Stimulated activated CD8-positive, alpha-beta memory T cell treated with anti-CD3 and anti-CD28 coated beads, Interleukin-15, amount 100 ng/mL, for 48 hours (primary cell): Measurements from ENCODE around the gene SIGLEC9.
"Not testable (repeated sequence)": the region's sequence is repeated elsewhere in the genome, so short reads cannot be mapped to it uniquely, and the experiment has no call there.

ENCODE experiments used
- DNase-seq, 2 donors: peaks; one replicate each; pipeline ENCODE4 v3.0.0-alpha.2; 2020; ENCODE audit warnings: low read depth in 2 of 2

Gene SIGLEC9

DNA sequence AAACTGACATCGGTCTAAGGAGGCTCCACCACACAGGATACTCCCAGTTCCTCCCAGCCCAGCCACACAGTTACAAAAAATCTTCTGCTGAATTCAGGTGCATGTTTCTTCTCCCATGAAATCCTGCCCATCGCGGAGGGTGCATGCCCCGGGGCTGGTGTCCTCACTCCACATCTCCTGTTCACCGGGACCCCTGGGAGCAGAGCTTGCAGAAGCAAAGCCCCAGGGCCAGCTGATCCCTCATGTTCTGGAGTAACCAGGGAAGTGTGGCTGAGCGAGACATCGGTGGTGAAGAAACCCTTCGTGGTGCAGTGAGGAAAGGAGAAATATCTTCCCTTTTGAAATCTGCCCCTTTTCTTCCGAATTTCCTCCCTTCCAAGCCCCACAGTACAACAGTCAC is 904 bp upstream of the SIGLEC9 start:
- DNase-seq, result no peak

DNA sequence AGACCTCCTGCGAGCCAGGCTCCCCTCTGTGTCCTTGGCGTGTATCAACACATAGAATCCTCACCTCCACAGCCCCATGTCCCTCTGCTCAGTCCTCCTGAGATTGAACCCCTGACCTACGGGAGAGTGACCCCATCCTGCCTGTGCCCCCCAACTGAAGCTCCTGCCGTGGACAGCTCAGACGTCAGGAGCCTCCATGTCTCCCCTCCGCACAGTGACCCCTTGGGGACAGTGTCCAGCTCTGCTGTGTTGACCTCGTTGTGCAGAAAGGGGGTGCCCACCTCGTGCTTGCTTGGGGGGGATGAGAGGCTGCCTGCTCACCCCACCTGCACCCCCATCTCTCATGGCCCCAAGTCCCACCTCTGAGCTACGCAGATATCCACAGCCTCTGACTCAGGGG is 490 bp upstream of the SIGLEC9 start:
- no peak for DNase-seq

DNA sequence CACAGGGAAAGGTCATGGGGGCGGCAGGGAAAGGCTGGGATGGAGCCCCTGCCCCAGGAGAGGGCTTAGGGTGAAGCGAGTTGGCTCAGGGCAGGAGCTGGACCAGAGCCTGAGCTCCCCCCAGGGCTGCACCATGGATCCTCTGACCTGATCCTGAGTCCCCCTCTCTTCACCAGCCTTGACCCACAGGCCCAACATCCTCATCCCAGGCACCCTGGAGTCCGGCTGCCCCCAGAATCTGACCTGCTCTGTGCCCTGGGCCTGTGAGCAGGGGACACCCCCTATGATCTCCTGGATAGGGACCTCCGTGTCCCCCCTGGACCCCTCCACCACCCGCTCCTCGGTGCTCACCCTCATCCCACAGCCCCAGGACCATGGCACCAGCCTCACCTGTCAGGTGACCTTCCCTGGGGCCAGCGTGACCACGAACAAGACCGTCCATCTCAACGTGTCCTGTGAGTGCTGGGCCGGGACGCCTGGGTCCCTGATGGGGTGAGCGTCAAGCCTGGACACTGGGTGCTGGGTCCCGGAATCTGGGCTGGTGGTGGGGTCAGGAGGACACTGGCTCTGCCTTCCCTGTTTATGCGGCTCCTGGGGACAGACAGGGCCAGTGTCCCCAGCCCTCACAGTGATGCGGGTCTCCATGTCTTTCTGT is 842 bp downstream of the SIGLEC9 start:
- no peak for DNase-seq

DNA sequence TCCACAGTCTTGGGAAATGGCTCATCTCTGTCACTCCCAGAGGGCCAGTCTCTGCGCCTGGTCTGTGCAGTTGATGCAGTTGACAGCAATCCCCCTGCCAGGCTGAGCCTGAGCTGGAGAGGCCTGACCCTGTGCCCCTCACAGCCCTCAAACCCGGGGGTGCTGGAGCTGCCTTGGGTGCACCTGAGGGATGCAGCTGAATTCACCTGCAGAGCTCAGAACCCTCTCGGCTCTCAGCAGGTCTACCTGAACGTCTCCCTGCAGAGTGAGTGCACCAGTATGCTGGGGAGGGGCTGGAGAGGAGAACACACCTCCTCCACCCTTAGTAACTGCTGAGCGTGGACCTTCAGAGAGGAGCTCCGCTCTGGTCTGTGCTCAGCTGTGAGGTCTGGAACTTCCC is 2.3 kb downstream of the SIGLEC9 start:
- DNase-seq, result no peak

DNA sequence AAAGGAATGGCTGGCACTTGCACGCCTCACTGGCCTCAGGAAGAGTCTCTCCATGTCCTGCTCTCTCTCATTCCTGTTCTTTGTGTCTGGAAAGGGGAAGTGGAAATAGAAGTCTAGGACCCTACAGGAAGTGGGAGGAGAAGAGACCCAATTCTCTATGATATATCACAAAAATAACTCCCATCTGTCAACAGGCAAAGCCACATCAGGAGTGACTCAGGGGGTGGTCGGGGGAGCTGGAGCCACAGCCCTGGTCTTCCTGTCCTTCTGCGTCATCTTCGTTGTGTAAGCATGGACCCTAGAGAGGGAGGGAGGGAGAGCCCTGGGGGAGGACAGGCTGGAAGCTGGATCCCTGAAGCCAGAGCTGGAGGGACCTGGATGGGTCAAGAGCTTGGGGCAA is 3.0 kb downstream of the SIGLEC9 start:
- DNase-seq, result no peak

DNA sequence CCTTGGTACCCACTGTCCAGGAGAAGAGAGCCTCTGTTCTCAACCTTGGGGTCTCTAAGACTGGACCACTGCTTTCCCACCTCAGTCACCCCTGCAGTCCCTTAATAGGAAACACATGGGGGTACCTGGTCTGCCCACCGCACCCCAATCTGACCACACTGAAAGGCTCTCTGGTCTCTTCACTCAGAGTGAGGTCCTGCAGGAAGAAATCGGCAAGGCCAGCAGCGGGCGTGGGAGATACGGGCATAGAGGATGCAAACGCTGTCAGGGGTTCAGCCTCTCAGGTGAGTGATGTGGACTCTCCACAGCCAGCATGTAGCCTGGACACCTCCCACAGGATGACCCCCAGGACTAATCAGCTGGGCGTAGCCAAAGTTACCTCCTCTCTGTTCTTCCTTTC is 3.5 kb downstream of the SIGLEC9 start:
- DNase-seq, result no peak

DNA sequence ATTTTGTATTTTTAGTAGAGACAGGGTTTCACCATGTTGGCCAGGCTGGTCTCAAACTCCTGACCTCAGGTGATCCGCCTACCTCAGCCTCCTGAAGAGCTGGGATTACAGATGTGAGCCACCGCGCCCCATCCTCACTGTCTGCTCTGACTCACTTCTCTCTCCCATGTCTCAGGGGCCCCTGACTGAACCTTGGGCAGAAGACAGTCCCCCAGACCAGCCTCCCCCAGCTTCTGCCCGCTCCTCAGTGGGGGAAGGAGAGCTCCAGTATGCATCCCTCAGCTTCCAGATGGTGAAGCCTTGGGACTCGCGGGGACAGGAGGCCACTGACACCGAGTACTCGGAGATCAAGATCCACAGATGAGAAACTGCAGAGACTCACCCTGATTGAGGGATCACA is 5.0 kb downstream of the SIGLEC9 start:
- no peak for DNase-seq

DNA sequence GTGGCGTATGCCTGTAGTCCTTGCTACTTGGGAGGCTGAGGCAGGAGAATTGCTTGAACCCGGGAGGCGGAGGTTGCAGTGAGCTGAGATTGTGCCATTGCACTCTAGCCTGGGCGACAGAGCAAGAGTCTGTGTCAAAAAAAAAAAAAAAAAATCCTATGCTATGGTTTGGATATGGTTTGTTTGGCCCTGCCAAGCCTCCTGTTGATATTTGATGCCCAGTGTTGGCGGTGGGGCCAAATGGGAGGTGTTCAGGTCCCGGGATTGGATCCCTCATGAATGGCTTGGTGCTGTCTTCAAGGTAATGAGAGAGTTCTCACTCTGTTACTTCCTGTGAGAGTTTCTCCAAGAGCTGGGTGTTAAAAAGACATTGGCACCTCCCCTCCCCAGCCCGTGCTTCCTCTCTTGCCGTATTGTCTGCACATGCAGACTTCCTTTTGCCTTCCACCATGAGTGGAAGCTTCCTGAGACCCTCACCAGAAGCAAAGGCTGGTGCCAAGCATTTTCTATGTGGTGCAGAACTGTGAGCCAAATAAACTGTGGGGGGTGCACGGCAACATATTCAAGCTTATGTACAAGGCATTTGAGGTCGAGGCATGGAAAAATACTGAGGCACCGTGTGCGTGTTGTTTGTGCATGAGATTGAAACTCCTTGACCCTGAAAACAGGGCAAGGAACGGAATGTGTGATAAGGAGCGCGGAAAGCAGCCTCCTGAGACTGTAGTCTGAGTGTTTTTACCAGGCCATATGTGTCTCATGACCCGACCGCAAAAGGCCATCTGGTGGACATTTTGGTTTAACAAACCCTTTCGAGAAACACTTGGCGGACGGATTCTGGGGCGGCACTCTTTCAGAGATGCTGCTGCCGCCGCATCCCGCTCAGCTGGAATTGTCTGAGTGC is 7.3 kb downstream of the SIGLEC9 start:
- no peak for DNase-seq

DNA sequence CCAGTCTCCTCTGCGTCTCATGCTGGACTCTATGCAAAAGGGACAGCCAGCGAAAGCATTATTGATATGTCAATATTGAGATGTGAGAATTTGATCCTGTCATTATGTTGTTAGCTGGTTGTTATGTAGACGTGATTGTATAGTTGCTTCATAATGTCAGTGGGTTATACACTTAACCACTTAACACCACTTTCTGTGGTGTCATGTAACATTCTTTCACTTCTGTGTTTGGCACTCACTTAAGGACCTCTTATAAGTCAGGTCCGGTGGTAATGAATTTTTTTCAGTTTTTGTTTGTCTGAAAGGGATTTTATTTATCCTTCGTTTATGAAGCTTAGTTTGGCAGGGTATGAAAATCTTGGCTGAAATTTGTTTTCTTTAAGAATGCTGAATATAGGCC is 10.3 kb downstream of the SIGLEC9 start:
- no peak for DNase-seq

DNA sequence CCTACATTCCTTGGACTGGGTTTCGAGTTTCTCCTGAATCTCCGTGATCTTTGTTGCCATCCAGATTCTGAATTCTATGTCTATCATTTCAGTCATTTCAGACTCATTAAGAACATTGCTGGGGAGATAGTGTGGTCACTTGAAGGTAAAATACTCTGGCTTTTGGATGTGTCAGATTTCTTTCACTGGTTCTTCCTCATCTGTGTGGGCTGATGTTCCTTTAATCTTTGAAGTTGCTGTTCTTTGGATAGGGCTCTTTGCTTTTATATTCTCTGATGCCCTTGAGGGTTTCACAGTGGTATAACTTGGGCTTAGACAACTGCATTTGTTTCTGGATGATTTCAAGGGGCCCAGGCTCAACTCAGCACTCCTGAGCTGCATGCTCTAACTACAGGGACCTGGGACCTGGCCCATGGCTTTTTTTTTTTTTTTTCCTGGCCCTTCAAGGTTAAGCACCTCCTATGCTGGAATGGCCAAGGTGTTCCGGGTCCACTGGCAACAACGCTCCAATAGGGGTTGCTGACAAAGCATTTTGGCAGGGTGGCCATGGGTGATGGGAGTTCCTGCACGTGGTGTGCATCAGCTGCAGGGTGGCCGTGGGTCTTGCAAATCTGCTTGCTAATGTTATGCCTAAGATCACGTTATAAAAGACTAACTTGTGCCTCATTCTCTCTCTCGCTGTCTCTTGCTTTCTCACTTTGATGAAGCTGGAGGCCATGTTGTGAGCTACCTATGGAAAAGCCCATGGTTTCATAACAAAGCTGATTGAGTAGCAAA is 11.5 kb downstream of the SIGLEC9 start:
- no peak for DNase-seq

DNA sequence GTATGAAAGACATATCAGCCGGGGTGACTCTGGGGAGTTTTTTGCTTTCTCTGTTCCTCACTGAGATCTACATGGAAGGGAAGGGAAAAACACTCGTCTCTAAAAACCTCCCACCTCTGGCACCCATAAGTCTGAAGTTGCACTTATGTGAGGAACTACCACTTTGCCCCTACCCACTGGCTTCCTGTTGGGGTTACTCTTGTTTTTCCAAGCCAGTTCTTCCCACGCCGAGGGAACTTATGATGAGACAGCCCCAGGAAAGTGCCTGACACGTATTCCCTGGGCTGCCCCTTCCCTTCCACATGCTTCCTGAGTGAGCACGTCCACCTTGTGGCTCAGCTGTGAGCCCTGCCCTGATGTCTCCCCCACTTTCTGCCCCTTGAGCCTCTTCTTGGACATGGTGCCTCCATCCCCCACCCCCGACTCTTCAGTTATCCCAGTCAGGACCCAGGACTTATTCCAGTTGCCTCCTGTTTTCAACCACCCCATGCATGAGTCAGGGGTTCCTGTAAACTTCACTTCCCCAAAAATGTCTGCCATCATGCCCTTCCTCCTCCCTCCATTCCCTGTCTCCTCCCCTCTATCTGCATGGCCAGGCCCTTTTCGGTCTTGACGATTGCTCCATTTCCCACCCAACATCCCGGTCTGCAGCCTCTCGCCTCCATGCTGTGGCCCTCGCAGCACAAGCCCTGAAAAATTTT is 12.3 kb downstream of the SIGLEC9 start:
- no peak for DNase-seq

DNA sequence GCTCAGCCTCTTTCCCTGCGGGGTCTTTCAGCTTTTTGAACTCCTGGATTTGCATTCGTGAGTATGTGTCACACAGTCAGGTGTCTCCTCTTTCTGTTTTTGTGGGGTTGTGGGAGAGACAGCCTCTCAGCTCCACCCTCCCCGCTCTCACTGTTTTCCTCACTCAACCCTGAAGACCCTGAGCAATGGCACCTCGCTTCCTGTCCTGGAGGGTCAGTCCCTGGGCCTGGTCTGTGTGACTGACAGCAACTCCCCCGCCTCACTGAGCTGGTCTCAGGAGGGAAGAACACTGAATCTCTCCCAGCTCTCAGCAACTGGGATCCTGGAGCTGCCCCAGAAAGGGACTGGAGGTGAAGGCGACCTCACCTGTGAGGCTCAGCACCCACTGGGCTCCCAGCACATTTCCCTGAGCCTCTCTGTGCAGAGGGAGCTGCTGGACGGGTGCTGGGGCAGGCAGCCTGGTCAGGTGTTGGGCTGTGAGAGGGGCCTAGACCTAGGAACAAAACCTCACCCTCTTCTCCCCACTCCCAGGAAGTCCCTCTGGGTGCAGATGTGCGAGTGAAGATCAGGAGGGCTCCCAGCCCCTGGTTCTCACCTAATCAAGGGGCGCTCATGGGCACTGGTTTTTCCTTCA is 13.2 kb downstream of the SIGLEC9 start:
- no peak for DNase-seq

DNA sequence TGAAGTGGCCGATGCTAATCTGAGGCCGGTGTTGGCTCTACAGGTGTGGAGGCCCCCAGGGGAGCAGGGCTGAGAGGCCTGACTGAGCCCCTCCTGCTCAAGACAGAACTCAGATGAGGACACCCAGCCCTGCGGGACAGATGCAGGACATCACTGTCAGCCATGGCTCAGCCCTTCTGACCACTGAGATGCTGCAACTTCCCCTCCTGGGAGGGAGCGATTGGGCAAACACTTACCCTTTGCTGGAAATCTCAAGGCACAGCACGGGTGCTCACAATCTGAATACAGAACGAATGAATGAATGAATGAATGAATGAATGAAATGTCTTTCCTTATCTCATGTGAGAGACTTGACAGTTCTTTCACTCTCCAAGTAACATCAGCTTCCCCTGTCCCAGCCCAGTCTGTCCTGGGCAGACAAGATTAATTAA is 13.9 kb downstream of the SIGLEC9 start:
- no peak for DNase-seq

DNA sequence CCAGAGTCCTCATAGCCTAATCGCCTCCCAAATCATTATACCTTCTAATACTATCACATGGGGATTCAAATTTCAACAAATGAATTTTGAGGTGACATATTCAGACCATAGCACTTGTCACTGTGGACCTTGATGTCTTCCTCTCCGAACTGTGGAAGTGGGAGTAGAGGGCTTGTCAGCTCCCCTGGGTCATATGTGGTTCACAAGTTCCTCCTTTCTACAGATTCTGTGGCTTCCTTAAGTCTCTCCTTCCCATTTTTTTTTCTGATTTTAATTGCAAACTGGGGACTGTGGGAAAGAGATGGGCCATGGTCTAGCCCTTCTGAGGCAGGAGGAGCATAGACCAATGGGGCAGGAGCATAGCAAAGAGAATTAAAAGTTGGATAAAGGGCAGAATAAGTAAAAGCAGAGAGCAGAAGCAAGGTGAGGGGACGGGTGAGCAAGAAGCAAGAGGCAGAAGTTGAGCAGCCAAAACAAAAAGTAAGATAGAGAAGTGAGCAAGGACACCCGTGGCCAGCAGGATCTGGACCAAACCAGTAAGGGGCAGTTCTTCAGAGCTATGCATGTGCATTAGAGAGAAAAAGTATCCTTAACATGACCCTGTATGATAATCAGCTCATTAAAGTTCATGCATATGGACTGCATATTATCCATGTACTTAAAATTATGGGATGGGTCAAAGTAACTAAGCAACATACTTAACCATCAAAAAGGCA is 14.8 kb downstream of the SIGLEC9 start:
- DNase-seq, result no peak

DNA sequence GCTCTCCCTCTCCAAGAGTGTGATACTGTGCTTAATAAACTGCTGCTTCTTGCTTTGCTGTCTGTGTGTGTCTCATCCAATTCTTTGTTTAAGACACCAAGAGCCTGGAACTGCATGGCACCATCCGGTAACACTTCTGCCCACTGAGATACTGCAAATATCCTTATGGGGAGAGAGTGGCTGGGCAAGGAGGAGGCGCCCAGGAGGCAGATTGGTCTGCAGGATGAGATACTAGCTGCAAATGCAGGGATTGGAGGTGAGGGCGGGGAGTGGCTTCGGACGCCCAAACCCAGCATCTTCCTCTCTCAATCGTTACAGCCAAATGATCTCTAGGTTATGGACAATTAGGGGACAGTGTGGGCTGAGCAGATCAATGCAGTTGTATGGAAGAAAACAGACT is 15.7 kb downstream of the SIGLEC9 start:
- DNase-seq, result no peak

DNA sequence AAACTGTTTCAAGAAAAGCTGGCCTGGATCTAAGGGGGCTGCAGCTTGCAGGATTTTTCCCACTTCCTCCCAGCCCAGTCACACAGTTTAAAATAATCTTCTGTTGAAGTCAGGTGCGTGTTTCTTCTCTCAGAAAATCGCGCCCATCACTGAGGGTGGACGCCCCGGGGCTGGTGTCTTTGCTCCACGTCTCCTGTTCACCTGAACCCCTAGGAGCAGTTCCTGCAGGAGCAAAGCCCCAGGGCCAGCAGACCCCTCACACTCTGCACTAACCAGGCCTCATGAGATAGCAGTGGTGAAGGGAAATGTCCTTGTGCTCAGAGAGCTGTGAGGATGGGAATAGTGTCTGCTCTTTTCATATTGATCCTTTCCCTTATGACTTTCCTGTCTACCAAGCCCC is 16.5 kb downstream of the SIGLEC9 start:
- DNase-seq, result no peak

DNA sequence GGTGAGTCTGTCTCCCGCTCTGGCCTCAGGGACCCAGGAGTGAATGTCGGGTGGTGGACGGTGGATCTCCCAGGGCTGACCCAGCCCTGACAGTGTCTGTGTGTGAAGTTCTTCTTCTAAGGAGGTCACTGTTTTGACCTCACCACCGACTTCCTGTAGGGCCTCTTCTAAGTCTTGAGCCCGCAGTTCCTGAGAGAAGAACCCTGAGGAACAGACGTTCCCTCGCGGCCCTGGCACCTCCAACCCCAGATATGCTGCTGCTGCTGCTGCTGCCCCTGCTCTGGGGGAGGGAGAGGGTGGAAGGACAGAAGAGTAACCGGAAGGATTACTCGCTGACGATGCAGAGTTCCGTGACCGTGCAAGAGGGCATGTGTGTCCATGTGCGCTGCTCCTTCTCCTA is 17.4 kb downstream of the SIGLEC9 start, which contains the start of gene SIGLEC7:
TSS of gene SIGLEC7 (plus strand) at position 183 of the 400 bp plus-strand sequence. CDS start at position 252, 69 bp downstream.
- no peak for DNase-seq

DNA sequence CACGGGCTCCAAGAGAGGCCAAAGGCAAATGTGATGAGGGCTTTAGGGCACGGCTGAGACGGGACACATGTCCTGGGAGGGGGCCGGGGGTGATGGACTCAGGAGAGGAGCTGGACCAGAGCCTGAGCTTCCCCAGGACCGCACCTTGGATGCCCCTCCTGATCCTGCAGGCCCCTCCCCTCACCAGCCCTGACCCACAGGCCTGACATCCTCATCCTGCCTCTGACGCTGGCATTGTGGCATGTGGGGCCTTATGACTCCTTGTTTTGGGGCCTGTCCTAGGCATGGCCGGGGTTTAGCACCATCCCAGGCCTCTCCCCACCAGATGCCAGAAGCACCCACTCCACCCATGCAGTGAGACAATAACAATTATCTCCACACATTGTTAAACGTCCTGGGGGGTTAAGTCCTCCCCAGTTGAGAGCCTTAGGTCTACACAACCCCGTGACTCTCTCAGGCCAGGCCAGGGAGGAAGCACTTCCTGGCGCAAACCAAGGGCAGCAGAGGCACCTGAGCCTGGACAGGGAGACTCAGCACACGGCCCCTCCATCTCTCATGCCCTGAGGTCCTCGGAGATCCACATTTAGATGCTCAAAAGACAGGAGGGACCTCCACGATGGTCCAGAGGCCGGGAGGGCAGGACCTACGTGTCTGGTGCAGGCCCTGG is 18.2 kb downstream of the SIGLEC9 start:
- not testable (repeated sequence) for DNase-seq

DNA sequence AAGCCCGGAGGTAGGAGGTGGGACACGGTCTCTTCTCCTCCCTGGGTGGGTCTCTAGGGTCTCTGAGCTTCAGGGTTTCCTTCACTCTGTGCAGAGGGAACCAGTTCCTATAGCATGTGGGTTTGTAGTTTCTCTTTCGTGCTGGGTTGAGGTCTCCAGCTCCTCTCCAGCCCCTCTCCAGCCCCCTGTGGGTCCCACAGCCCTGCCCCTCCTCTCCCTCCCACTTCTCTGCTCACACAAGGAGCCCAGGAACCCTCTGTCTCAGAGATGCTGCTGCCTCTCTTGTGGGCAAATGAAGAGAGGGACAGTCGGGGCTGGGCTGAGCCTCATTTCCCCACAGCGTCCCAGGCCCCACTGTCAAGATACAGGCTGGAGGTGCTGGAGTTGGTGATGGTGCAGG is 18.8 kb downstream of the SIGLEC9 start:
- DNase-seq, result no peak

DNA sequence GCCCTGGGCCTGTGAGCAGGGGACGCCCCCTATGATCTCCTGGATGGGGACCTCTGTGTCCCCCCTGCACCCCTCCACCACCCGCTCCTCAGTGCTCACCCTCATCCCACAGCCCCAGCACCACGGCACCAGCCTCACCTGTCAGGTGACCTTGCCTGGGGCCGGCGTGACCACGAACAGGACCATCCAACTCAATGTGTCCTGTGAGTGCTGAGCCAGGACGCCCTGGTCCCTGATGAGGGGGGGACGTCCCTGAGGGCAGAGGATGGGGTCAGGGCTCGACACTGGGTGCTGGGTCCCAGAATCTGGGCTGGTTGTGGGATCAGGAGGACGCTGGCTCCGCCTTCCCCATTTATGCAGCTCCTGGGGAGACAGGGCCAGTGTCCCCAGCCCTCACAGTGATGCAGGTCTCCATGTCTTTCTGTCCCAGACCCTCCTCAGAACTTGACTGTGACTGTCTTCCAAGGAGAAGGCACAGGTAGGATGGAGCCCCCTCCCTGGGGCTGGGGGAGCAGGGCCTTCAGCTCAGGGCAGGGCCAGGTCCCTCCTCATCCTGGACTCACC is 19.9 kb downstream of the SIGLEC9 start:
- no peak for DNase-seq
